GM18868 (cell line): Measurements from ENCODE around the gene TPRA1.

Experiments
- ATAC-seq: cut with Tn5 transposase; IDR thresholded peaks from one replicate; pipeline ENCODE4 v1.9.1; 2021; ENCODE audit warnings: mild to moderate bottlenecking, moderate library complexity; ENCODE audit not compliant: unreplicated experiment

The TPRA1 gene

DNA sequence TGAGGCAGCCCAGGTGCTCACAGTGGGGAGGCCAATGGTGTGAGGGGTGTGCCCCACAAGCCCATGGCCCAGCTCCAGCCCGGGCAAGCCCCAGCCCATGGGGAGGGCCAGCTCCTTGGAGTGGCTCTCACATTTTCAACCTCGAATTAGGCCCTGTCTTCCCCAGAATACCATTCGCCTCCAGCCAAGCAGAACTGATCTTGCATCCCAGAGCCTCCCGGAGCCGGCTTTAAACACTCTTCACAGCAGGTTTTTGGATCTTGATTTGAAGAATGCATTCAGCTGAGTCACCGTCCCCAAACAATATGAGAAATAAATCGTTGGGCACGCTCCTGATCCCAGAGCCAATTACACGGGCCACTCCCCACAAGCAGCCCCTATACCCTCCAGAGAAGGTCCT lies 23.7 kb downstream of the TPRA1 start:
- no peak for ATAC-seq

DNA sequence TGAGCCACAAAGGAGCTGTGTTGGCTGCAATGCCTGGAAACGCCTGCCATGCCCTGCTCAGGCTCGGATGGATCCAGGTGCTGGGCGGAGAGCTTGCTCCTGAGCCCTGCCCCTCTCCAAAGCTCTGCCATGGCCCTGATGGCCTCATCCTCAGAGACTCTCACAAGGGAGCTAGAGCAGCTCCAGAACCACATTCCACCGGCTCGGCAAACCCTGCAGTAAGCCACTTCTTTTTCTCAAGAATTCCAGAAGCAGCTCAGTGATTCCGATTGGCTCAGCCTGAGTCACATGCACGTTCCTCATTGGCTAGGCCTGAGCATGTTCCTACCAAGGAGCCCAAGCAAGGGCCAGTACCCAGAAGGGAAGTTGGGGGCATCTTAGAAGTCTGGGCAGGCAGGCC lies 24.8 kb downstream of the TPRA1 start:
- no peak for ATAC-seq

DNA sequence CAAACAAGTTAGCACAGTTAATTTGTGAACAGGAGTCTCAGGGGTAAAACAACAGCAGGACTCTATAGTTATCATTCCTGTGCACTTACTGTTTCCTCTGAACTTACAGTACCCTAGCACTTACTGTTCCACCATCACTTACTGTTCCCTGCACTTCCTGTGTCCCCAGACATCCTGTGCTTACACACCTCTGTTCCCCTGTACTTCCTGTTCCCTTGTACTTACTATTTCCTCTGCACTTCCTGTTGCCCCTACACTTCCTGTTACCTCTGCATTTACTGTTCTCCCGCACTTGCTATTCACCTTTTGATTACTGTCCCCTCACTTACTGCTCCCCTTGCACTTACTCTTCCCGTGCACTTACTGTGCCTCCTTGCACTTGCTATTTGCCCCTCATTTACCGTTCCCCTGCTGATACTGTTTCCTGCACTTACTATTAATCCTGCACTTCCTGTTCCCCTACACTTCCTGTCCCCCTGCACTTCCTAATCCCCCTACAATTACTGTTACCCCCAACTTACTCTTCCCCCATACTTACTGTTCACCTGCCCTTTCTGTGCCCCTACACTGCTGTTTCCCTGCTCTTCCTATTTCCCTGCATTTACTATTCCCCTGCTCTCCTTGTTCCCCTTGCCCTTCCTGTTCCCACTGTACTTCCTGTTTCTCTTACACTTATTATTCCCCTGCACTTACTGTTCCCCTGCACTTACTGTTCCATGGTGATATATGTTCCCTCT lies 30.3 kb downstream of the TPRA1 start:
- no peak for ATAC-seq

DNA sequence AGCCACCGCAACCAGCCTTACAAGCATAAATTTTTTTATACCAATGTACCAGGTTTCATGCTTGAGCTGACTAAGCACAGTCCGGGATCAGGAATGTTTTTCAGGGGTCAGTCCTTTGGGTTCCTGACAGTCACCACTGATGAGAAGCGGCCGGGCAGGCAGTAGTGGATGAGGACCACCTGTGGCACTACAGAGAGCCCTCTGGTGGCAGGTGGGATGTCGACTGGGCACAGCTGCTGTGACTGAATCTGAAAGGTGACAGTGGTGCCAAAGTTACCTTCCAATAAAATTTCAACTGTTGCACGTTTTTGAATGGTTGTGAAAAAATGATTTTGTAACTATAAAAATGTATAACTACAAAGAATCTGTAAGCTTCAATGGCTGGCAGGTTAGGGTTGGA lies 34.0 kb downstream of the TPRA1 start:
- no peak for ATAC-seq

DNA sequence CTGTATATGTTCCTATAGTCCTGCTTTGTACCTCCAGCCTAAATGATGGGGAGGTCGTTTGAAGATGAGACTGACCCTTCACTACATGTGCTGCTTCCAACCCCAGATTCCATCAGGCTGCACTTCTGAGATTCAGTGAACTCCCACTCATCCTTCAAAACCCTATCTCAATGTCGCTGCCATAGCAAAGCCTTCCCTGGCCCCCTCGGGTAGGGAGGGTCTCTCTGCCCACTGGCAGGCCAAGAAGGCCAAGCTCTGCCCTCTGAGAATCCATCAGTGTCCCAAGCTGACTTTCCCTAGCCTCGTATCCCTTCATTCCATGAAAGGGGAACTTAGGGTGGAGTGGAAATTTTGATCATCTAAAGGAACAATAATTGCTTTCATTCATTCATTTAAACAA lies 35.4 kb downstream of the TPRA1 start:
- no peak for ATAC-seq

DNA sequence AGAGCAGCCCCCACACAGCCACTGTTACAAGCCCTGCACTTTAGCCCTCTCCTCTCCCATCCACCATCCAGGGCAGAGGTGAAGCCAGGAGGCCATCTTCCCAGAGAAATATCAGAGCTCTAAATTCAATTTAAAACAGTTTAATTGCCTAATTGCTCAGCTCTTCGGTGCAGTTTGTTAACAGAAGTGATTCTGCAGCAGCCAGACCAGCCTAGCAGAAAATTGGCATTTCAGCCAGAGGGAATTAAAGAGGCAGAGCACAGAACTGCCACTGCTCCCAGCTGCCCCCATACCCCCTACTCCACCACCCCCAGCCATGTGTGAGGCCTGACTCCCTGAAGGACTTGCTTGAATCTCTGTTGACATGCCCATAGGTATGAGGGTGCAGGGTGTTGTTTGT lies 38.5 kb downstream of the TPRA1 start:
- ATAC-seq, result no peak

DNA sequence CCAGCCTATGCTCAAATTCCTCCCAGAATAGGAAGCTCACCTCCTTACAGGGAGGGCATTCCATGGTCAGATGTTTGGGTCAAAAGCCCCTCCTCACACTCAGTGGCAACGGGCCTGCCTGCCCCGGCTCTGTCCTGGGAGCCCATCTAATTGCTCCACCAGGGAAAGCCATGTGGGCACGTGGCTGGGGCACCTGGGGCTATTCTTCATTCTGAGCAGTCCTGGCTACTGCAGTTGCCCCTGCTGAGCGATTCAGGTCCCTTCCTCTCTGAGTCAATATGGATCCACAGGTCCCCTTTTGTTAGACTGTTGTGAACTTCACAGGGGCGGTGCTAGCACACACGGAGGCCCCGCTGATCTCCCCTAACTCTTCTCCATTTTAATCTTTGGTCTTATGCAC lies 39.4 kb downstream of the TPRA1 start:
- no peak for ATAC-seq

DNA sequence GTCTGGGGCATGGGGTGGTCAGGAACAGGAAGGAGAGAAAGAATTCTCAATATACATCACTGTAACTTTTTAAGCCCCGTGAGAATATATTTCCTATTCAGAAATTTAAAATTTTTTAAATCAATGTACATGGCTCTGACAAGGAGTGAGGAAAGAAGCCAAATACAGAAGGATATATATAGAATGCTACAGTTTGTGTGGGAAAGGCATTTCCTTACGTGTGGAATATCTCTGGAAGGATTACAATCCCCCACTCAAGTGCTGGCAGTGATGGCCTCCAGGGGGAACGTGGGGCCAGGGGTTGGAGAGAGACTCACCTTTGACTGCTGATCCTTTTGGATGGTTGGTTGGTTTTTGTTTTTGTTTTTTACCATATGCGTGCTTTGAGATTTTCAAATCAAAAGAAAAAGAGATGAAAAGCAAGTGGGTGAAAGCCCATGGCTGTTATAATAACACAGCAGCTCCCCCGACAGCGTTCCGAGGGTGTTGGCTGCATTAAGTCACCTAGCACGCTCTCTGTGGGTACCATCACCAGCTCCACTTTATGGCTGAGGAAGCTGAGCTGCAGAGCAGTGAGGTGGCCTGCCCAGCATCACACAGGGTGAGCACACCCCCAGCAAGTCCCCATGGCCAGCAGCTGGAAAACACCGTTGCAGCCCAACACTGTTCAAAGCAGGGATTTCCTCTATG lies 39.9 kb downstream of the TPRA1 start:
- ATAC-seq, result no peak

DNA sequence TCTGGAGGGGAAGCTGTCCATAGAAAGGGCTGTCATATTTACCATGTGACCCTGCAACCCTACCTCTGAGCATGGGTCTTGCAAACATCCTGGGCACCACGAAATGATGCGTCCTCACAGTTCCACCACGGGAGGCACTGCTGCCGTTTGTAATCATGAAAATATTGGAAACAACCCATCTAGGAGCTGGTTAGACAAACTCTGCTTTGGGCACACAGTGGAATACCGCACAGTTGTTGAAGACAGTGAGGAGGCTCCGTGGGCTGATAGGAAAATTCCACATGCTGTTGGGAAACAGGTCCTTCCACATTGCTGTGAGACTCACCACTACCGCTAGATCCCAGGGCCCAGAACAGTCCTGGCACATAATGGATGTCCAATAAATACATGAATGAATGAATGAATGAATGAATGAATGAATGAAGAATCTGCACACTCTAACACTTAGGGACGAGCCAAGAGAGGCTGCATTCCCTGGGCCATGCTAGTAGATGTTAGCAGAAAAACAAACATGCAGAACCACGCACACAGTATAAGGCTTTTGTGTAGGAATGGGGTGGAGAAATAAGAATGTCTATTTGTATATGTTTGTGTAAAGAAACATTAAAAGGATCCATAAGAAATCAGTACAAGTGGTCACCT lies 40.6 kb downstream of the TPRA1 start:
- no peak for ATAC-seq

DNA sequence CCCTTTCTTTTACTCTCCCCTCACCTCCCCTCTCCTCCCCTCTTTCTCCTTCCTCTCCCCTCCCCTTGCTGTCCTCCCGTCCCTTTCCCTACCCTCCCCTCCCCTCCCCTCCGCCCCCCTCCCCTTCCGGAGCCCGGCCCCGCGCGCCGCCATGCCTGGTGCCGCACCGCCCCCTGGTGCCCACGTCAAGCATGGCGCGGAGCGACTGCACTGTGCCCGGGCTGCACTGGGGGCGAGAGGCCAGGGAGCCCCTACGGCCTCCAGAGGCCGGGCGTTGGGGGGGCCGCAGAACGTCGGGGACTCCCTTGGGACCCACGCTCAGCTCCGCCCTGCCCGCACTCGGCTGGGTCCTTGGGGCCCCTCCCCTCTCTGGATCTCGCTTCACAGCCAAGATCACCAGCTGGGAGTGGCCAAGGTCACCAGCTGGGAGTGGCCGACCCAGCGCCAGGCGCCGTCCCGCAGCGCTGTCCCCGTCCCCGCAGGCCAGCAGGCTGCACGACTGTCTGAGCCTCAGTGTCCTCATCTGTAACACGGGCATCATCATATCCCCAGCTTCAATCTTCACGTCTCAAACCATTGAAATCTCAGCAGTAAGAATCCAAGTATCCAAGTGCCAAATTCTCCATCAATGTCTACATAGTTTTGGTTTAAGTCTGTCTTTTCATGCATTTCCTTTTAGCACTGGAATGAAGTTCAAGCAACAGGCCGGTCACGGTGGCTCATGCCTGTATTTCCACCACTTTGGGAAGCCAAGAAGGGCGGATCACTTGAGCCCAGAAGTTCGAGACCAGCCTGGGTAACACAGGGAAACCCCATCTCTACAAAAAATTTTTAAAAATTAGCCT lies 42.5 kb downstream of the TPRA1 start:
- ATAC-seq, result peak; percentile 78

DNA sequence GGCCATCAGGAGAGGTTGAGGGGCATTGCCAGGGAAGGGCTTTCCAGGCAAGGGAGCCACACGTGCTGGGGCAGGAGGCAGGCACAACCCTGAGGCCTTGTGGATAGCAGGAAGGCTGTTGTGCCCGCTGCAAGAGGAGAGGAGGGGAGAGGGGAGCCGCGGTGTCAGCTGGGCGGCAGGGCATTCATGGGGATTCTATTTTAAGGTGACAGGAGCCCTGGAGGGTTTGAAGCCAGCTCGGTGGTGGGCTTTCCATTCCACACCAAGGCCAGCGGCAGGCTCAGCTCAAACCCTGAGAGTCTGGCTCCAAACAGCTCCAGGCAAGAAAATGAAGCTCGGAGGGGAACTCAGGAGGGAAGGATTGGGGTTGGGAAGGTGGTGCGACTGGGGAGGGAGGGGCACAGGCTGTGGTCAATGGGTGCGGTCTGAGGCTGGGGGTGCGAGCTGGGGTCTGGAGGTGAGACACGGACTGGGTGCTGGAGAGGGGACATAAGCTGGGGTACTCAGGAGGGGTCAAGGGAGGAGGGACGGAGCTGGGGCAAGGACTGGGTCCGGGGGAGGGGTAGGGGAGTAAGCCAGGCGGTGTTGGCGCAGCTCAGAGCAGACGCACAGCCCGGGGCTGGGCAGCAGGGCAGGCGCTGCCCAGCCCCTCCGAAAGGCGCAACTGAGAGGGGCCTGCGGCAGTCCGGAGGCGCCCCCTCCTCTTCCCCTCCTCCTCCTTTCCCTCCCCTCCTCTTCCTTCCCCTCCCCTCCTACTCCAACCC lies 43.4 kb downstream of the TPRA1 start:
- ATAC-seq, result no peak

DNA sequence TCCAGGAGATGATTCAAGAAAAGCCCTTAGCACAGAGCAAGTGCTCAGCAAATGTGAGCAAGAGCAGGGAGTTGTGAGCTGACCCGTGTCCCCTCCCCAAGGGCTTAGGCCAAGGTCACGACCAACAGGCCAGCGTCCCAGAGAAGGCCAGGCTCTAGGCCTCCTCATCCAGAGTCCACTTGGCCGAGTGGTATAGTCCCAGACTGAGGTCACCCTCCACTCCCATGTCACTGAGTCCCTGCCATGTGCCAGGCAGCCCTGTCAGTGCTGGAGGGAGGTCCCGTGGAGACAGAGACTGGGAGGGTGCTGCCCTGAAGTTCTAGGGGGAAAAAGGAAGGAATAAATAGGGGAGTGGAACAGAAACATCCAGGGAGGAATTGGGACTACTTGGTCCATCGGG lies 44.0 kb downstream of the TPRA1 start:
- ATAC-seq, result no peak

DNA sequence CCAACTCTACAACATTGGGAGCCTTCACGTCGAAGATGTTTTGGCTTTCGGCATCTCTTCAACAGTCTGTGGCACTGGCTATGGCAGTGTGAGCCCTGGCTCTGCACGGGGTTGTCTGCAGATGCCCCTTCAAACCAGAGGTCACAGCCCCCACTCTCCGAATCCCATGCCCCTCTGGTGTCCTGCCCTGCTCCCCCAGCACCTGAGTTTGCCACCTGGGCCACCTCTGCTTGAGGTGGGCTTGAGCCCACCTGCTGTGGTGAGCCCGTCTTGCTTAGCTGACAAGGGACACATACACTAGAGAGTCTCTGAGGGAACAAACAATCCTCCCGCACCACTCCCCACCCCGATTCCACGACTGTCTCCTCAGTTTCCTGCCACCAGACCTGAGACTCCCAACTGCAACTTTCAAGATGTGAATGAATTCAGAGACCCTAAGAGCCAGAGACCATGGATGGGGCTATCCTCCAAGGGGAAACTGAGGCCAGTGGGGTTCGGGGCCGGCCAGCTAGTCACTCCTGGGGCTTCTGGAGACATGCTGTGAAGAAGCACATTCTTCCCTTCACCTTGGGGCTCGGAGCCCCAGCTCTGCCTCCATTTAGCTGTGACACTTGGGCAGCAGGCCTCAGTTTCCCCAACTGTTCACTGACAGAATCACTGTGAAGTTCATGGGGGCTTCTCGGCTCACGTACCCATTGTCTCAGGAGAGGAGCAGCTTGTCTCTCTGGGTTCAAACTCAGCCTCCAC lies 44.6 kb downstream of the TPRA1 start:
- ATAC-seq, result no peak

DNA sequence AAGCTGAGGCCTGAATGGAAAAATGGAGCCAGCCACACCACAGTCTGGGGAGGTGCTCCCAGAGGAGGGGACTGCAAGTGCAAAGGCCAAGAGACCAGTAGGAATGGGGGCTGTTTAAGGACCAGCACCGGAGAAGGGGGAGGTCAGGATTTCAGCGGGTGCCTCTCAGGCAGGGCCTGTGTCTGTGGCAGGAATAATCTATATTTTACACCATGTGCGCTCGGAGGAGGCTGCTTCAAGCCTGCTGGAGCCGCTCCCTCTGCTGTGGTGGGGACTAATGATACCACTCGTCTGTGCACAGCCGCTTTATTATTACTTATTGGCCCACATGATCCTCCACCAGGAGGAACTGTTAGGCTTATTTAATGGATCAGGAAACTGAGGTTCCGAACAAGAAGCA lies 45.3 kb downstream of the TPRA1 start:
- no peak for ATAC-seq

DNA sequence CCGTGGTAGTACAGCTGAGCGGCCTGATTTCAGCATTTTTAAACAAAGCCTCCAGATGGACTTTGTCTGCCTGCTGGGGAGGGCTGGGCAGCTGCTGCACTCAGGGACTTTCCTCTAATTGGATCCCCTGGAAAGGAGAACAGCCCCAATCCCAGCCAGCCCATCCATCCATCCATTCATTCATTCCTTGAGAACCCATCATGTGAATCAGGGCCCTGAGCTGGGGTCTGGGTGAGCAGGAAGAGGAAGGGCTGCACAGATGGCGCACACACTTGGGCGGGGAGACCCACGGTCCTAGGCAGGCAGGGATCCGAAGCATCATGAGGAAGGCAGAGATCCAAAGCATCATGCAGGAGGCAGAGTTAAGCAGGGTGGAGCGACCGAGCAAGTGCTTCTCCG lies 45.7 kb downstream of the TPRA1 start:
- no peak for ATAC-seq

DNA sequence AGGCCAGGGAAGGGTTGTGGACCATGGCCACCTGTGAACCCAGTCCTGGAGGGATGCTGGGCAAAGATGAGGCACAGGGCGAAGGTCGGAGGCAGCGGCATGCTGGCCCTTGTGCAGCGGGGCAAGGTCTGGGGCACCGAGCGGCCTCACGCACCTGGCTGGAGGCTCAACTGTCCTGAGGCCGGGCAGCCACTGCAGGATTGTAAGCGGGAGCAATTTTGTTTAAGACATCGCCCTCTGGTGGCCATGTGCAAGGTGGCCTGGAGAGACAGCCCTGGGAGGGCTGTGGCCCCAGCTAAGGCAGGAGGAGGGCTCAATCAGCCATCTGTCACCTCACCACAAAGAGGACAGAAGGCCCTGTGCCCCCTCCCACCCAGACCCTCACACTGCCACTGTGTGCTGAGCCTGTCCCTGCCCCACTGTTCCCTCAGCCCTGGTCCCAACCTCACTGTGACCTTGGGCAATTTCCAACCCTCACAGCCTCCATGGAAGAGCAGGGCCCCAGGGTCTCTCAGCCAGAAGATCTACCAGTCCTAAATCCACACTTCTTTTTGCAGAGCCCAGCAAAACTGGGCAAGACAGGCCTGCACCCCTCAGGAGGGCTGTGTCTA lies 46.2 kb downstream of the TPRA1 start:
- peak; percentile 79 for ATAC-seq

DNA sequence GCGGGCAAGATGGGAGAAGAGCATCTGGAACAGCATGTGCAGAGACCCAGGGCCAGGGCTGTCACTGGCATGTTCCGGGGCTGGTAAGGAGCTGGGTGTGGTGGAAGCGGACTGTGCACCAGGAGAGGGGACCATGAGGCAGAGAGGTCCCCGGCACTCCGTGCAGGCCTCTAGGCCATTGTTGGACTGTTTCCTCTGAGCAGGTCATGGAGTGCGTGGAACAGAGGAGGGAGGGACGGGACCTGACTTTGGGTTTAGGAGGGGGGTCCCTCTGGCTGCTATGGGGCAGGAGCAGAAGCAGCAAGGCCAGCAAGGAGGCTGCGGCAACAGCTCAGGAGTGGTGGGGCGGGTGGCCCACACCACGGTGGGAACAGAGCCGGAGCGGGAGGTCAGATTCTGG lies 47.1 kb downstream of the TPRA1 start:
- ATAC-seq, result no peak

DNA sequence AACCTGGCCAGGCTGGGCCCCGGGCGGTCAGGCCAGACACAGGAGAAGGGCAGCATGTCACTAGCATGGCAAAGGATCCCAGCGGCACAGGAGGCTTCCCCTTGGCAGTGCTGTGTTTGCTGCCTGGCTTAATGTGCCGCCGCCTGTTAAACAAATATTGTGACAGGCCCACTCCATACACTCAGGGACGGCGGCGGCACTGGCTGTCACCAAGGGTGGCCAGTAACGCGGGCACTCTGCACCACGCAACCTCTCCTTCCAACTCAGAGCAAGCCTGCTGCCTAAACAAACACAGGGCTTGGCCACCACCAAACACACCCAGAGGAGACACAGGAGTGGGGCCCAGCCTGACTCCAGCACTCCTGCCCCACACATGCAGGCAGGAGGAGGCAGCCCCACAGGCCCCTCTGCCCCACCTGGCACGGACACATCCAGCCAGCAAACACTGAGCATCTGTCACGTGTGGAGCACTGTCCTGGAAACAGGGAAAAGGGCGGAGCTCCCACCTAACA lies 48.0 kb downstream of the TPRA1 start:
- no peak for ATAC-seq

DNA sequence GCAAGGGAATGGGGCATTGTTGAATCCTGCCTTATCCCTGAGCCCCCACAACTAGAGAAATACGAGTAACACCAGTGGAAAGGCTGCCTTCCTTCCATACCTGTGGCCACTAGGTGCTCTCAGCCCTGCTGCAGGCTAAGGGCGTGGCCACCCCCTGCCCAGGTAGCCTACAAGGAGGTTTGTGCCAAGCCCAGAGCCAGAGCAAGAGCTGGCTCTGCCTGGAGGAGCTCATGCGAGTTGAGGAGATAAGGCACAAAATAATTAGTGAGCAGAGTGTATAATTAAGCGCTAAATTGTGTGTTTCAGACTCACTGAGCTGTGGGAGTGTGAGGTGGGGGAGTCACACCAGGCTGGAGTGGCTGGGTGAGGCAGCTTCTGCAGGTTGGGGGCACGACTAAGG lies 49.2 kb downstream of the TPRA1 start:
- no peak for ATAC-seq
